GM13976 (cell line): ENCODE data around the gene ZNF777.
"Not testable (repeated sequence)": the region's sequence is repeated elsewhere in the genome, so short reads cannot be mapped to it uniquely, and the experiment has no call there.

ENCODE experiments used
- DNase-seq: peaks from one replicate; pipeline ENCODE4 v3.0.0; 2012; ENCODE audit warnings: low spot score
- in situ Hi-C: fragments of 300-500 bp; cut with MboI; formaldehyde crosslinking; loops from one replicate; pipeline ENCODE4 v1.12.0; 2022; ENCODE audit warnings: low sequenced_read_pairs, mixed read lengths, inconsistent platforms; ENCODE audit not compliant: unreplicated experiment
- TF ChIP-seq, protein P1 (sequence below): IDR thresholded peaks from 2 replicates; pipeline ENCODE4 v1.5.1; 2012; ENCODE audit warnings: borderline replicate concordance, mild to moderate bottlenecking; ENCODE audit not compliant: insufficient read depth; ENCODE audit errors: extremely low read depth, missing control alignments, control extremely low read depth

ZNF777 gene

DNA sequence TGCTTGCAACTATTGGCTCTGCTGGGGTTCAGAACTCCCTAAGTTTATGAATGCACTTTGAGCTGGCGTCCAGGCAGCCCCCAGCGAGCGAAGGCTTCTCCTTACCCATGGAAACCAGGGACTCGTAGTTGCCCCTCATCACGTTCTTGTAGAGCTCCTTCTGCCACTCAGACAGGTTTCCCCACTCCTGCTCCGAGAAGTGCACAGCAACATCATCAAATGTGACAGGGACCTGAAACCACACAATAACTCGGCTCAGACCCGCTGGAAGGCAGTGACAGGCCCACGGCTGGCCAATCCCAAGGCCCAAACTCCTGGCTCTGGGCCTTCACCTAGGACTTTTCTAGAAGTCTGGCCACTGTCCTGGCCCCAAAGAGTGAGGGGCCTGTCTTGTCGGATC, 6.9 kb downstream of the ZNF777 start:
- no peak for DNase-seq
- TF ChIP-seq, protein P1, sequence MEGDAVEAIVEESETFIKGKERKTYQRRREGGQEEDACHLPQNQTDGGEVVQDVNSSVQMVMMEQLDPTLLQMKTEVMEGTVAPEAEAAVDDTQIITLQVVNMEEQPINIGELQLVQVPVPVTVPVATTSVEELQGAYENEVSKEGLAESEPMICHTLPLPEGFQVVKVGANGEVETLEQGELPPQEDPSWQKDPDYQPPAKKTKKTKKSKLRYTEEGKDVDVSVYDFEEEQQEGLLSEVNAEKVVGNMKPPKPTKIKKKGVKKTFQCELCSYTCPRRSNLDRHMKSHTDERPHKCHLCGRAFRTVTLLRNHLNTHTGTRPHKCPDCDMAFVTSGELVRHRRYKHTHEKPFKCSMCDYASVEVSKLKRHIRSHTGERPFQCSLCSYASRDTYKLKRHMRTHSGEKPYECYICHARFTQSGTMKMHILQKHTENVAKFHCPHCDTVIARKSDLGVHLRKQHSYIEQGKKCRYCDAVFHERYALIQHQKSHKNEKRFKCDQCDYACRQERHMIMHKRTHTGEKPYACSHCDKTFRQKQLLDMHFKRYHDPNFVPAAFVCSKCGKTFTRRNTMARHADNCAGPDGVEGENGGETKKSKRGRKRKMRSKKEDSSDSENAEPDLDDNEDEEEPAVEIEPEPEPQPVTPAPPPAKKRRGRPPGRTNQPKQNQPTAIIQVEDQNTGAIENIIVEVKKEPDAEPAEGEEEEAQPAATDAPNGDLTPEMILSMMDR = no peak
- in situ Hi-C loops = no loop called here

DNA sequence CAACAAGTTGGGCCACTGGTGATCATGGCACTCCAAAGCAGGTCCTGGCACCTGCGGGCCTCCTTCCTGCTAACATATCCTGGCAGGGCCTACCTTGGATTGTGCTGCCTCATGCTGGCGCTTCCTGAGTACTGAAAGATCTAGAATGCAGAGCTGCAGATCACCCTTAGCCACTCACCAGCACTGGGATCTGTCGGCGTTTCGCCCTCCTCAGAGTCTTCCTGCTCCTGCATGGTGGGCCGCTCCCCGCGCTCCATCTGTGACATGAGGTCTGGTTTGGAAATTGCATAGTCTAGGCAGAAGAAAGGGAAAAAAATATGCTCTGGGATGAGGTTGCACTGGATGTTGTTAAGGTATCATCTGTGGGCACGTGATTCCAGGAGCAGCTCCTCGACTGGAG, 10.0 kb downstream of the ZNF777 start:
- no peak for DNase-seq
- TF ChIP-seq, protein P1 = no peak
- in situ Hi-C loops = no loop called here

DNA sequence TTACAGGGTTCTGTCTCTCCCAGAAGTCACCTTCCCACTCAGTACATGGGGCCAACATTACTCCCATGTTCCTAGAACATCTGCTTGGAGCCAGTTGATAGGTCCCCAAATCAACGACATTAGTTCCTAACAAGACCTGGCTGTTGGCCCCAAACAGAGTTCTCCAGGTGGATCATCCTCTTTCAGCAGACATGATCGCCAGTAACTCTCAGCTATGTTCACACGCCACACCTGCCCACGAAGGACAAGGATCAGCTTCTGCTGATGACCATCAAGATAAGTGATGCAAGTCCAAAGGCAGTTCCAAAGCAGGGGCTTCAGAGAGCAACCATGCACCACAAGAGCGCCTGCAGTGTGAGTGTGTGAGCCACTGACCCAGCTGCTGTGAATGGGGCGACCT, 11.0 kb downstream of the ZNF777 start:
- DNase-seq = no peak
- TF ChIP-seq, protein P1 = no peak
- in situ Hi-C loops = no loop called here

DNA sequence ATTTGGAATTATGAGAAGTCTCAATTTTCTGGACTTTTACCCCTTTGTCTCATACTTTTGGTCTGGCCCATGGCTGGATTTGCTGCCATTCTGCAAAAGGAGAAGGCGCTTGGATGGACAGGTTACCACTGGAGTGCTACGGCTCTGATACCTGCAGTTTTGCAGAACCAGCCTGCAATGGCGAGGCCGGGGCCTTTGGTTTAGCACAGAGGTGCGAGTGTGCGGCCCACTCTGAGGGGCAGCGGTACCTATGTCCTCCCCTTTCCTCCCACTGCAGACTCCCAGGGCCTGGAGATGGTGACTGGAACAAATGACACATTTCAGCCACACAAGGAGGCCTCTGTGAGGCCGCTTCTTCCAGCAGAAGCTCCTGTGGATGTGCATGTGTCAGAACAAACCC, 11.9 kb downstream of the ZNF777 start:
- no peak for DNase-seq
- in situ Hi-C loops = no loop called here
- TF ChIP-seq, protein P1 = no peak

DNA sequence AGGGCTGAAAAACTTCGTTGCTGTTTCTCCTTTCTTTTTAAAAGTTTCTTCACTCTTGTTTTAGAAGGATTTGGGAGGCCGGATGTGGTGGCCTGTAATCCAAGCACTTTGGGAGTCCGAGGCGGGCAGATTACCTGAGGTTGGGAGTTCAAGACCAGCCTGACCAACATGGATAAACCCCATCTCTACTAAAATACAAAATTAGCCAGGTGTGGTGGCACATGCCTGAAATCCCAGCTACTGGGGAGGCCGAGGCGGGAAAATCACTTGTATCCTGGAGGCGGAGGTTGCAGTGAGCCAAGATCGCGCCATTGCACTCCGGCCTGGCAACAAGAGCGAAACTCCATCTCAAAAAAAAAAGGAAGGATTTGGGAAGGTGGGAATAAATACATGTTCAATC, 14.8 kb downstream of the ZNF777 start:
- in situ Hi-C loops, DNase-seq: not testable (repeated sequence)

DNA sequence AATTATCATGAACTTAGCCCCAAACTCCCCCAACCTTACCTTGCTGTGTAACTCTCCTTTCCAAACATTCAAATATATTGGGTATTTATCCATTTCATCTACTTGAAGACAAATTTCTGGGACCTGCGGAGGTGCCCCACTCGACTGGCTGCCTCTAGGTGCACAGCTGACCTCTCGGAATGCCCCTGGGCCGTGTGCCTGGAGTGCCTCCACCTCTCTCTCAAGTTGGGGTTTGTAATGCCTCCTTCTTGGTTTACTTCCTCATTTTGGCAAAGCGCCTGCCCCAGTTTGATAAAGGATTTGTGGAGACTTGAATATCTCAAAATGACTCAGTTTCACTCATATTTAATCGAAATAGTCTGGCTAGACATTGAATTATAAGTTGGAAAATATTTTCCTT, 16.6 kb downstream of the ZNF777 start:
- in situ Hi-C loops = no loop called here
- DNase-seq = no peak
- TF ChIP-seq, protein P1 = no peak

DNA sequence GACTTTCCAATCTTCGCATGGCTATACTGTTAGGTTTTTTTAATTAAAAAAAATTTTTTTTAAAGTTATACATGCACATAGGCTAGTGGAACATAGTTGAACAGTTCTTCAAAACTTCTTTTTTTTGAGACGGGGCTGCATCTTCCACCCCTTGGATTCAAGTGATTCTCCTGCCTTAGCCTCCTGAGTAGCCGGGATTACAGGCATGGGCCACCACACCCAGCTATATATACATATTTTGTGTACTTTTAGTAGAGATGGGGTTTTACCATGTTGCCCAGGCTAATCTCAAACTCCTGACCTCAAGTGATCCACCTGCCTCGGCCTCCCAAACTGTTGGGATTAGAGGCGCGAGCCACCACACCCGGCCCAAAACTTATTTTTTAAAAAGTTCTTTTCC, 17.3 kb downstream of the ZNF777 start:
- TF ChIP-seq, protein P1 = no peak
- no peak for DNase-seq
- in situ Hi-C loops = no loop called here
